HG02884 (cell line): ENCODE results near the gene SPIN3.
A peak's percentile ranks its signal among the peaks of the same experiment; 100 is the strongest.
"Not testable (repeated sequence)": the region's sequence is repeated elsewhere in the genome, so short reads cannot be mapped to it uniquely, and the experiment has no call there.

ENCODE experiments used
- ATAC-seq: cut with Tn5 transposase; IDR thresholded peaks from one replicate; pipeline ENCODE4 v1.9.1; 2021; ENCODE audit warnings: mild to moderate bottlenecking, moderate library complexity; ENCODE audit not compliant: unreplicated experiment

Gene SPIN3

DNA sequence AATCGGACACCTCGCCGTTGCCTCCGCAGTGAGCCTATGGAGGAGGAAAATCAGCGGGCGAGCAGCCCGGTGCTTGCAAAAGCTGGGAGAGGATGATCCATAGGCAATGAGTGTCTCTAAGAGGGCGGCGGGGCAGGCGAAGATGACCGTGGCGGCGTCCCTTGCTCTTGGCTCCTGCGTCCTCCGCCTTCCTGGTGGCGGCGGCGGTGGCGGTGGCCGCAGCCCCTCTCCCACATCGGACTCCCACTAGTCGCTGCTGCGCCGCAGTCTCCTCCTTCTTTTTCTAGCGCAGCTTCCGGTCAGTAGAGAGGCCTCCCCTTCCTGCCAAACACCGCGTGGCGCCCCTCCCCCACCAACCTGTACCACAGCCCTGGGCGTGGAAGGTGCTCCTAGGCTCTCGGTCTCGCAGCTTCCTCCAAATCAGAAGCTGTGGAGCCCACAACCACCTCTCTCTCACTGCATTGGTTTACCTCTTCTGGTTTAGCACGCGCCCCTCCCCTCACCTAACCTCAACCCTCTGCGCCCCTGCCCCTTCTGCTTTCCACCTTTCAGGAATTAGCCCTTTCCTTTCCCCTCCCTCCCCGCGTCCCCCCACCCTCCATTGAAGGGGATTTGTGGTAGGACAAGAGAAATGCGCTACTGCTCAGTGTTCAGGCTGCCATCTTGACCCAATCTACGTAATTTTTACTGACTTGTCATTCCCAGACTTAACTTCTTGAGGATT lies at the start of gene SPIN3:
SPIN3 (minus strand) TSS at position 271 of the 724 bp plus-strand sequence. CDS start 594 bp downstream, outside the sequence.
- peak; percentile 97 for ATAC-seq

DNA sequence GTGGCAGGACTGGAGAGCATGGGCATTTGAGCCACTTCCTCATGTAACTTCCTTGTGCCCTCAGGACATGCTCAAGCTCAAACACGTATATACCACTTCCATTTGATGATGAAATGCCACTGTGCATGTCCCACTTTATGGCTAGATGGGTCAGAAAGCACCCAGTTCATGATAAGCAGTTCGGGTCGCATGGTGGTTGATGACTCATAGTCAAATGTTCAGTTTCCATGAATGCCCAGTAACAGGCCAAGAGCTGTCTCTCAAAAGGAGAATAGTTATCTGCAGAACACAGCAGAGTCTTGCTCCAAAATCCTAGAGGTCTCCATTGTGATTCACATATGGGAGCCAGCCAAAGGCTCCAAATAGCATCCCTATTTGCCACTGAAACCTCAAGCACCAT lies 48.9 kb upstream of the SPIN3 start:
- ATAC-seq: no peak

DNA sequence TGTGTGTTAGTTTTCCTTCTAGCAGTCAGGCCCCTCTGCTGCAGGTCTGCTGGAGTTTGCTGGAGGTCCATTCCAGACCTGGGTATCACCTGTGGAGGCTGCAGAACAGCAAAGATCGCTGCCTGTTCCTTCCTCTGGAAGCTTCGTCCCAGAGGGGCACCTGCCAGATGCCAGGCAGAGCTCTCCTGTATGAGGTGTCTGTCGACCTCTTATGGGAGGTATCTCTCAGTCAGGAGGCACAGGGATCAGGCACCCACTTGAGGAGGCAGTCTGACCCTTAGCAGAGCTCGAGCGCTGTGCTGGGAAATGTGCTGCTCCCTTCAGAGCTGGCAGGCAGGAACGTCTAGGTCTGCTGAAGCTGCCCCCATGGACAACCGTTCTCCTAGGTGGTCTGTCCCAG lies 41.9 kb upstream of the SPIN3 start:
- not testable (repeated sequence) for ATAC-seq

DNA sequence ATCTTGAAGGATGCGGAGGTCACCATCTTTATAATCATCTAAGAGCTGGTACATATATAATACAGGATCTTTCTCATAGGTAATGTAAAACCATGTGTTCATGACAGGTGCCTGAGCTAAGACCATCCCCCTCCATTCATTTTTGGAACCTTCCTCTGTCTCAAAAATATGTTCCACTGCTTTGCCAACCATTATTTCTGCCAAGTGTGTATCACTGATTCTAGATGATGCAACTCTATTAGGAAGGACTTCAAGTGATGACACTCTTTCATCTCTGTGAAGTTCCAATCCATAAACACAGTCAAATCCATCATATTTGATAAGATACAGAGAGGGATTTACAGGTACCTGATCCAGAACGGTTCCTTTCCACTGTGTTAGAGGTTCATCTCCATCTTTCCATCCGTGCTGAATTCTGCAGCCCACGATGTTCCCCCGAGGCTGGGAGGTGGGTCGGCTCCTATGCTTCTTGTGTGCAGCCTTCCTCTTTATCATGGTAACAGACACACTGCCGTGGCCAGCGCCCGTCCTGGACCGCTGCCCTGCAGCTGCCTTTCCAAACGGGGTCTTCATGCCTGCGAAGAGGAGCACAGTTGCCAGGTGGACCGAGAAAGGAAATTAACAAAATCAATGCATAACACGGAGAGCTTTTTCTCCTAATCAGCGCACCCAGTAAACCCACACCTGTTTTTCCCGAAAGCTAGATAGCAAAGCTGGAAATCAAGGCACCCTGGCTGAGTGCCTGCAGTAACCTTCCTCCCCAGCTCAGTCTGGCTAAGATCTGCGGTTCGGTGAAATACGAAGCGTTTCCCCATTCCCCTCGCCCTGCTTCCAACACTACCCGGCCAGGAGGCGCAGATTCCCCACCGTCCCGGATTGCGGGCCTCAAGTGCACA lies 718 bp downstream of the SPIN3 start:
- peak; percentile 13 for ATAC-seq

DNA sequence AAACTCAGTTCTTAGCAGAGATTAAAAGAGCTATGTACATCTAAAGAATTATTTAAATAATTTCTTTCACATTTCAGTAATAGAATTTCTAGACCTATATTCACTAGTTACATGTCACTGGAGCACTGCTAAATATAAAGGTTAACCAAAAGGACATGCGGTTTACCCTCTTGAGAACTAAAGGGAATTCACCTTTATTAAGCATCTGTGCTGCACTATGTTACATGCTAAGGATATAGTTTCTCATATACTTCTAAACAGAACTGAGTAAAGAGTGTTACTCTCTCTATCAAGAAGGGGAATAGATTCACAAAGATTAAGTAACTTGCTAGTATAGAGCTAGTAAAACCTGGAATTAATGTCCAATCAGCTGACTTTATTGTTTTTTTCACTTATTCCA lies 7.6 kb downstream of the SPIN3 start:
- ATAC-seq: no peak

DNA sequence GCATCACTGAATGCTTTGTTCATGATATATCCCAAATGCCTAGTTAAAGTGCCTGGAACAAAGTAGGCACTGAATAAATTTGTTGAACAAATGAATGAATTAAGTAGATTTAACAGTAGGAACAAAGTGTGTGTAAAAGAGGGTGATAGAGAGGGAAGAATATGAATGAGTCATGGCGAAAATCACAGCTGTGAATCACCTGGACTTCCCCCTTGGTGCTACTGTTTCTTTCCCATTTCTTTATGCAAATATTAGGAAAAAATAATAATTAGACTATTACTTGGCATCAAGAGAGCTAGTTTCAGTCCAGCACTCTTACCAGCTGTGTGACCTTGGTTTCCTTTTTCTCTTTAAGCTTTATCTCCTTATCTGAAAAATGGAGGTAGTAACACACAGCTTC lies 9.2 kb downstream of the SPIN3 start:
- peak; percentile 71 for ATAC-seq

DNA sequence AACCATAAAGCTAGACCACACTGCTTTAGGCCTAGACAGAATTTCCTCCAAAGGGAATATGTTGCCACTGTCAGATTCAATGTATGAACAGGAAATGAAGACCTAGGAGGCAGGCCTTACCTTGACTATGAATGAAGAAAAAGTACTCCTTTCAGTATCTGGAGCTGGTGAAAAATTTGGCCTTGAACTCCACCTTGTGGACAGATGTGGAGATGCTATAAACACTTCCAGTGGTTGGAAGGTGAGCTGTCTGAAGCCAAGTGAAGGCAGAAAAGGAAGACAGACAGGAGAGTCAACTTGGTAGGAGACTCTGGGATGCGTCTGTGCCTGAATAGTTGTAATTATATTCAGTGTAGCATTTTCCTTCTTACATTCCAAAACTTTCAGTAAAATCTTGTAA lies 17.2 kb downstream of the SPIN3 start:
- peak; percentile 84 for ATAC-seq

DNA sequence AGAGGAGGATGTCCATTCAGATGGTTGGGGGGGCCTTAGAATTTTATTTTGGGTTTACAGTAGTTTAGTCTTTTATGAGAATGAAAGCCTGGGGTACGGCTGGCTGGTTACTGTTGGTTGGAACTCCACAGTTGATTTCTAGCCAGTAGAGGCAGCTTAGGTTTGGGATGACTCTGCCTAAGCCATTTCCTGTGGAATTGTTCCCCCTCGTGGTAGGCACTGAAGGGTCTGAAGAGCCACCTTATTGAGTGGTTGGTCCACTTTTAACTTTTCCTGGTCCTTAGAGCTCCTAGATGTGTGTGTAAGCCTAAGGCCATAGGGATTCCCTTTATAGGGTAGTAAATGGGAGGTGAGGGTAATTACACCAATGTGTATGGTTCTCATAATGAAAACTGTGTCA lies 19.7 kb downstream of the SPIN3 start:
- ATAC-seq: no peak

DNA sequence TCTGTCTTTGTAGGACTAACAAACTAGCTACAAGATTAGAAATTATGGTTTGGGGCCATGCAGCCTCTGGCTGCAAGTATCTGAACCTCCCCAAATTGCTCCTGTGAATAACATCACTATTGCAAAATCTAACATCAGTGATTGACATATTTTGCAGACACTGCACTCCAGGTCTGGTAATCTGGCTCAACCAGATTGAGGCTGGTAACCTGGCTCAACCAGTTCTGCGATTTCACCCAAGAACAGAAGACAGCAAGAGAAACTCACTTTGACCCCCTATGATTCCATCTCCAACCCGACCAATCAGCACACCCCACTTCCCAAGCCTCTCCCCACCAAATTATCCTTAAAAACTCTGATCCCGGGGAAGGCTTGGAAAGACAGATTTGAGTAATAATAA lies 20.9 kb downstream of the SPIN3 start:
- ATAC-seq: no peak

DNA sequence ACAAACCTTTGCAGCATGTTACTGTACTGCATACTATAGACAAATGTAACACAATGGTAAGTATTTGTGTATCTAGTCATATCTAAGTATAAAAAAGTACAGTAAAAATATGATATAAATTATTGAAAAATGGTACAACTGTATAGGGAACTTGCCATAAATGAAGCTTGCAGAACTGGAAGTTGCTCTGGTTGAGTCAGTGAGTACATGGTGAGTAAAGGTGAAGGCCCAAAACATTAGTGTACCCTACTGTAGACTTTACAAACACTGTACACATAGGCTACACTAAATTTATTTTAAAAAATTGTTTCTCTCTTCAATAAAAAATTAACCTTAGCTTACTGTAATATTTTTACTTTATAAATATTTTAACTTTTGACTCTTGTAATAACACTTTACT lies 25.8 kb downstream of the SPIN3 start:
- ATAC-seq: no peak

DNA sequence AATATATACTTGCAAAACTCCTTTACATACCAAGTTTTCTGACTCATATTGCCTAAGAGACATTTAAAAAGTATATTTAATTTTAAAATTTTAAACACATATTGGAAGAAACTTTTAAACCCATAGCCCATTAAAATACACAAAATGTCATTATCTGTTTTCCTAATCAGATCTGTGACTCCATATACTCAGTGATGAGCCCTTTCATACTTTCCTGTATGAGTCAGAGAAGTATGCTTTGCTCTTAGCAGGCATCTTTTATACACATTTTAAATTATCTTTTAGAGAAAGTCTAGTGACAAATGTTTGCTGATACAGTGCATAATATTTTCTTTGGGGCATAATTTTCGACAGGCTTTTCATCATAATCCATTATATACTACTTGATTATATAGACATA lies 26.4 kb downstream of the SPIN3 start:
- no peak for ATAC-seq

DNA sequence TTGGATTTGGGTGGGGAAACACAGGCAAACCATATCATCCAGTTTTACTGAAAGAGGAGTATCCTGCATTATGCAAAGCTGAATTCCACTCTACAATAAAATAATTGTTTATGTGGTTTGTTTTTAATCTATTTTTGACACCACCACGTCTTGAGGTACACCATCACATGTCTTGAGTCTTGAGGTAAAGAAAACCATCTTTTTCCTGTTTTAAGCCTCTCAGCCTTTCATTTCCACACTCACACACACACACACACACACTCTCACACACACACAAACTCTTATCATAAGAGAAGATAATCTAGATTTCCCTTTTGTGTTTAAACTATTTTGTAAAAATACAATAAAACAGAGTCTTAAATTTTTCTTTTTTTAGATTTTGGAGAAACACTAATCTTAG lies 32.0 kb downstream of the SPIN3 start:
- no peak for ATAC-seq

DNA sequence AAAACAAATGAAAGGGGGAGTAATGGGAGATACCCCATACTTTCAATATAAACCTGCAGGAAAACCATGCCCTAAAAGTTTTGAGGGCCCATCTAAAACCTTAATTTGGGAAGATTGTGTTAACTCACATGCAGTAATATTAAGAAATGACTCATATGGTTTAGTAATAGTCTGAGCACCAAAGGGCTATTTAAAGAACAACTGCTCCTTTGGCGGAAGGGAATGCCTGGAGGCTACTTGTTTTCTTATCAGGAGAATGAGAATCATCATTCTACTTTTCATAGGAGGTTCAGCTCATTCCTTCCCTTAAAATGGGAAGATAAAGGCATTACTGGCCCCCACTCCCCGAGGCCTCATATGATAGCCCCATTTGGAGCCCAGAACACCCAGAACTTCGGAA lies 47.6 kb downstream of the SPIN3 start:
- no peak for ATAC-seq

DNA sequence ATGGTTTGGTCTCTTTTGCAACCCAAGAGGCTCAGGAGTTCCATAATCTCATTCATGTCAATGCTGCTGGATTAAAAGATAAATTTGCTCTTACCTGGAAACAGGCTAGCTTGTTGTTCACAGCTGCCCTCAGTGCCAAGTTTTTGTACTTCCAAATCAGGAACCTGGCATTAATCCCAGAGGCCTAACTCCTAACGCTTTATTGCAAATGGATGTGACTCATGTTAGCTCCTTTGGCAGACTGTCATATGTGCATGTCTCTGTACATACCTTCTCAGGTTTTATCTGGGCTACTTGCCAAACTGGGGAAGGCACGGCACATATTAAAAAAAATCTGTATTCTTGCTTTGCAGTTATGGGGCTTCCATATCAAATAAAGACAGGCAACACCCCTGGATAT lies 49.1 kb downstream of the SPIN3 start:
- ATAC-seq: not testable (repeated sequence)

DNA sequence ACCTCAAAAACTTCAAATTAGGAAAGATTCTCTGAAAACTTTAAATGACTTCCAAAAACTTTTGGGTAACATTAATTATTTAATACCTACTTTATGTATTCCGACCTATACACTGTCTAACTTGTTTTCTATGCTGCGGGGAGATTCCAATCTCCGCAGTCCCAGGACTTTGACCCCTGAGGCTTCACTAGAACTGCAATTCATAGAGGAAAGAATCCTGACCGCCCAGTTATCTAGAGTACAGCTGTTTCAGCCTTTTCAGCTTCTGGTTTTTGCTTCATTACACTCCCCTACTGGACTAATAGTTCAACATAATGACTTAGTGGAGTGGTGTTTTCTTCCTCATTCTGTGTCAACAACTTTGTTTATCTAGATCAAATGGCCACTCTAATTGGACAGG lies 50.1 kb downstream of the SPIN3 start:
- ATAC-seq: not testable (repeated sequence)

DNA sequence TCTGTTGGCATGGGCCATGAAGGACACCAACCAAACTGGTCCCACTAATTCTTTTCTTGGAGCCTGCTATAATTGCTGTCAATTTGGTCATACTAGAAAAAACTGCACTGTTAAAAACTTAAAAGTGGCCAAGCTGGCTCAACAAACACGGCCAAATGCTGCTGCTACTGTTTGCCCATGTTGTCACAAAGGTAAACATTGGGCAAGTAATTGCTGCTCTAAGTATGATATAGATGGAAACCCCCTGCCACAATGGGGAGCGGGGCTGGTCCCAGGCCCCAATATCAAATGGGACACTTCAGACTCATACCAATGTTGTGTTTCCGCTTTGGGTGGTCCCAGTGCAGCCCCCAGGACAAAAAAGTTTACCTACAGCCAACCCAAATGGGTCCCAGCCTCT lies 52.1 kb downstream of the SPIN3 start:
- no peak for ATAC-seq
